HEK293 (cell line): ENCODE data around the gene INPP4B.

Experiments used
- CTCF ChIA-PET: fragments of 350-600 bp; formaldehyde crosslinking; extraction: SDS; loops from one replicate; lab custom pipeline; 2021; ENCODE audit warnings: antibody characterized with exemption; lab: Yijun Ruan, JAX
- POLR2A ChIA-PET: fragments of 300-600 bp; formaldehyde crosslinking; extraction: SDS; loops from one replicate; lab custom pipeline; 2020; ENCODE audit warnings: antibody characterized with exemption, inconsistent platforms; lab: Yijun Ruan, JAX
- H3K27ac ChIP-seq: fragments of 200-500 bp; sonication (Bioruptor generic); 2 replicates; pipeline ENCODE4 v1.5.1; 2014; ENCODE audit warnings: low read depth, low read length, control low read depth, inconsistent platforms; ENCODE audit errors: extremely low read depth
- H3K36me3 ChIP-seq, 2 experiments: fragments of 200-500 bp in 1 of 2; sonication (Bioruptor generic) in 1 of 2; 1 replicate in 1 of 2; 2 replicates in 1 of 2; pipeline ENCODE4 v1.5.1; 2014 to 2017; ENCODE audit warnings: inconsistent platforms in 2 of 2, low read length in 2 of 2; ENCODE audit not compliant: control insufficient read depth in 2 of 2, insufficient read depth in 1 of 2
- H3K4me1 ChIP-seq: fragments of 200-500 bp; sonication (Bioruptor generic); 2 replicates; pipeline ENCODE4 v1.5.1; 2014; ENCODE audit warnings: mild to moderate bottlenecking, low read length, inconsistent platforms; ENCODE audit not compliant: control insufficient read depth, insufficient read depth
- H3K4me3 ChIP-seq: 2 replicates; pipeline ENCODE4 v1.5.1; 2011; ENCODE audit warnings: low read depth, mild to moderate bottlenecking, control low read depth, low read length, moderate library complexity
- H3K9me3 ChIP-seq: fragments of 200-500 bp; sonication (Bioruptor generic); 2 replicates; pipeline ENCODE4 v1.5.1; 2014; ENCODE audit warnings: low read depth, low read length, inconsistent platforms; ENCODE audit not compliant: control insufficient read depth, insufficient read depth
- GLI4 ChIP-seq: fragments of 450-650 bp; formaldehyde crosslinking; IDR thresholded peaks from 2 replicates; pipeline ENCODE4 v1.5.1; 2016; ENCODE audit warnings: missing biosample characterization, missing genetic modification characterization
- OSR2 ChIP-seq: fragments of 450-650 bp; formaldehyde crosslinking; IDR thresholded peaks from 2 replicates; pipeline ENCODE4 v1.5.1; 2016; ENCODE audit warnings: missing biosample characterization, missing genetic modification characterization
- OVOL3 ChIP-seq: fragments of 450-650 bp; formaldehyde crosslinking; IDR thresholded peaks from 2 replicates; pipeline ENCODE4 v1.5.1; 2016; ENCODE audit warnings: missing biosample characterization, missing genetic modification characterization
- SCRT1 ChIP-seq: fragments of 450-650 bp; formaldehyde crosslinking; IDR thresholded peaks from 2 replicates; pipeline ENCODE4 v1.5.1; 2016; ENCODE audit warnings: missing biosample characterization, missing genetic modification characterization, borderline replicate concordance
- SETDB1 ChIP-seq: IDR thresholded peaks from one replicate; pipeline ENCODE4 v1.6.1; 2017; ENCODE audit warnings: mild to moderate bottlenecking, low read length, moderate library complexity, mixed read lengths; ENCODE audit not compliant: insufficient read length
- SP2 ChIP-seq: fragments of 450-650 bp; formaldehyde crosslinking; IDR thresholded peaks from 2 replicates; pipeline ENCODE4 v1.5.1; 2016; ENCODE audit warnings: missing biosample characterization, missing genetic modification characterization
- SP3 ChIP-seq: fragments of 450-650 bp; formaldehyde crosslinking; IDR thresholded peaks from 2 replicates; pipeline ENCODE4 v1.5.1; 2016; ENCODE audit warnings: missing biosample characterization, missing genetic modification characterization
- TSHZ1 ChIP-seq: fragments of 450-650 bp; formaldehyde crosslinking; IDR thresholded peaks from 2 replicates; pipeline ENCODE4 v1.5.1; 2016; ENCODE audit warnings: missing biosample characterization, missing genetic modification characterization, borderline replicate concordance
- WT1 ChIP-seq: fragments of 450-650 bp; formaldehyde crosslinking; IDR thresholded peaks from 2 replicates; pipeline ENCODE4 v1.5.1; 2016; ENCODE audit warnings: missing biosample characterization, missing genetic modification characterization
- ZBTB48 ChIP-seq: fragments of 450-650 bp; formaldehyde crosslinking; IDR thresholded peaks from 2 replicates; pipeline ENCODE4 v1.5.1; 2016; ENCODE audit warnings: missing biosample characterization, missing genetic modification characterization
- ZFP3 ChIP-seq: fragments of 450-650 bp; formaldehyde crosslinking; IDR thresholded peaks from 2 replicates; pipeline ENCODE4 v1.5.1; 2016; ENCODE audit warnings: low read depth, missing biosample characterization, missing genetic modification characterization
- ZFP69B ChIP-seq: fragments of 450-650 bp; formaldehyde crosslinking; IDR thresholded peaks from 2 replicates; pipeline ENCODE4 v1.5.1; 2016; ENCODE audit warnings: missing biosample characterization, missing genetic modification characterization
- ZNF114 ChIP-seq: fragments of 450-650 bp; formaldehyde crosslinking; IDR thresholded peaks from 2 replicates; pipeline ENCODE4 v1.5.0; 2017; ENCODE audit warnings: missing biosample characterization, missing genetic modification characterization
- ZNF133 ChIP-seq: fragments of 450-650 bp; formaldehyde crosslinking; IDR thresholded peaks from 2 replicates; pipeline ENCODE4 v1.5.1; 2016; ENCODE audit warnings: missing biosample characterization, missing genetic modification characterization
- ZNF174 ChIP-seq: fragments of 450-650 bp; formaldehyde crosslinking; IDR thresholded peaks from 2 replicates; pipeline ENCODE4 v1.5.0; 2017; ENCODE audit warnings: missing biosample characterization, mild to moderate bottlenecking, missing genetic modification characterization
- ZNF248 ChIP-seq: fragments of 450-650 bp; formaldehyde crosslinking; IDR thresholded peaks from 2 replicates; pipeline ENCODE4 v1.5.1; 2017; ENCODE audit warnings: missing biosample characterization, missing genetic modification characterization
- ZNF280D ChIP-seq: fragments of 450-650 bp; formaldehyde crosslinking; IDR thresholded peaks from 2 replicates; pipeline ENCODE4 v1.5.1; 2016; ENCODE audit warnings: missing biosample characterization, missing genetic modification characterization
- ZNF324 ChIP-seq: fragments of 450-650 bp; formaldehyde crosslinking; IDR thresholded peaks from 2 replicates; pipeline ENCODE4 v1.5.1; 2016; ENCODE audit warnings: missing biosample characterization, missing genetic modification characterization
- ZNF426 ChIP-seq: fragments of 450-650 bp; formaldehyde crosslinking; IDR thresholded peaks from 2 replicates; pipeline ENCODE4 v1.5.1; 2017; ENCODE audit warnings: missing biosample characterization, missing genetic modification characterization, mild to moderate bottlenecking, inconsistent platforms, moderate library complexity
- ZNF433 ChIP-seq: fragments of 450-650 bp; formaldehyde crosslinking; IDR thresholded peaks from 2 replicates; pipeline ENCODE4 v1.5.1; 2016; ENCODE audit warnings: missing biosample characterization, missing genetic modification characterization, low read depth
- ZNF501 ChIP-seq: fragments of 450-650 bp; formaldehyde crosslinking; IDR thresholded peaks from 2 replicates; pipeline ENCODE4 v1.5.1; 2016; ENCODE audit warnings: missing biosample characterization, missing genetic modification characterization
- ZNF514 ChIP-seq: fragments of 450-650 bp; formaldehyde crosslinking; IDR thresholded peaks from 2 replicates; pipeline ENCODE4 v1.5.1; 2016; ENCODE audit warnings: missing biosample characterization, missing genetic modification characterization
- ZNF521 ChIP-seq: fragments of 450-650 bp; formaldehyde crosslinking; IDR thresholded peaks from 2 replicates; pipeline ENCODE4 v1.5.1; 2017; ENCODE audit warnings: missing biosample characterization, mild to moderate bottlenecking, missing genetic modification characterization
- ZNF600 ChIP-seq: fragments of 450-650 bp; formaldehyde crosslinking; IDR thresholded peaks from 2 replicates; pipeline ENCODE4 v1.5.1; 2016; ENCODE audit warnings: missing biosample characterization, missing genetic modification characterization
- ZNF747 ChIP-seq: fragments of 450-650 bp; formaldehyde crosslinking; IDR thresholded peaks from 2 replicates; pipeline ENCODE4 v1.5.1; 2016; ENCODE audit warnings: missing biosample characterization, missing genetic modification characterization
- ZNF785 ChIP-seq: fragments of 450-650 bp; formaldehyde crosslinking; IDR thresholded peaks from 2 replicates; pipeline ENCODE4 v1.5.1; 2016; ENCODE audit warnings: missing biosample characterization, missing genetic modification characterization
- ZNF792 ChIP-seq: fragments of 450-650 bp; formaldehyde crosslinking; IDR thresholded peaks from 2 replicates; pipeline ENCODE4 v1.5.1; 2016; ENCODE audit warnings: missing biosample characterization, missing genetic modification characterization
- ZNF843 ChIP-seq: fragments of 450-650 bp; formaldehyde crosslinking; IDR thresholded peaks from 2 replicates; pipeline ENCODE4 v1.5.1; 2016; ENCODE audit warnings: missing biosample characterization, missing genetic modification characterization
- ZXDB ChIP-seq: fragments of 450-650 bp; formaldehyde crosslinking; IDR thresholded peaks from 2 replicates; pipeline ENCODE4 v1.5.1; 2016; ENCODE audit warnings: missing biosample characterization, missing genetic modification characterization

INPP4B gene

GRCh38 chr4:142085513-142086292, 760.4 kb downstream of the INPP4B start:
- H3K4me3 ChIP-seq = no peak overlapping the region
- ChIA-PET POLR2A (no interaction called here), CTCF (no interaction called here)
- H3K9me3 ChIP-seq = no peaks in the 10 kb centered on the region
- no peaks in the 10 kb centered on the region for H3K36me3 ChIP-seq
- no peak overlapping the region for H3K27ac ChIP-seq
- TF ChIP-seq SETDB1 = no peak
- TF ChIP-seq ZNF785 (tag by site-specific recombination) = no peak
- TF ChIP-seq ZBTB48 = no peak
- no peak for TF ChIP-seq ZNF747 (tag by site-specific recombination)
- no peak for TF ChIP-seq TSHZ1
- no peak for TF ChIP-seq ZNF114 (tag by site-specific recombination)
- no peak for TF ChIP-seq GLI4
- TF ChIP-seq OSR2 (tag by site-specific recombination) = no peak
- TF ChIP-seq ZNF280D (tag by site-specific recombination) = no peak
- no peak for TF ChIP-seq ZNF174 (tag by site-specific recombination)
- TF ChIP-seq ZNF843 = no peak
- no peak for TF ChIP-seq ZNF521 (tag by site-specific recombination)
- no peak for TF ChIP-seq ZNF426 (tag by site-specific recombination)
- no peak for TF ChIP-seq SP2
- no peak for TF ChIP-seq ZNF792 (tag by site-specific recombination)
- TF ChIP-seq ZFP69B (tag by site-specific recombination) = no peak
- no peak for TF ChIP-seq SP3 (tag by site-specific recombination)
- no peak for TF ChIP-seq OVOL3 (tag by site-specific recombination)
- no peaks in the 10 kb centered on the region for H3K4me1 ChIP-seq

GRCh38 chr4:142083264-142083663, 762.8 kb downstream of the INPP4B start:
- Histone ChIP-seq H3K9me3 (no peaks in the 10 kb centered on the region), H3K36me3 (no peaks in the 10 kb centered on the region), H3K4me1 (no peaks in the 10 kb centered on the region), H3K4me3 (no peak overlapping the region), H3K27ac (no peak overlapping the region)
- CTCF ChIA-PET = no interaction called here
- POLR2A ChIA-PET = no interaction called here
- TF ChIP-seq ZXDB (tag by site-specific recombination) = no peak
- TF ChIP-seq ZNF133 (tag by site-specific recombination) = no peak
- TF ChIP-seq SCRT1 (tag by site-specific recombination) = no peak
- TF ChIP-seq ZNF501 = no peak
- no peak for TF ChIP-seq ZNF324
- TF ChIP-seq ZNF248 (tag by site-specific recombination) = no peak
- TF ChIP-seq ZNF514 (tag by site-specific recombination) = no peak
- no peak for TF ChIP-seq ZNF433 (tag by site-specific recombination)
- no peak for TF ChIP-seq ZFP3 (tag by site-specific recombination)
- TF ChIP-seq ZNF600 = no peak
- no peak for TF ChIP-seq WT1 (tag by site-specific recombination)
